SJCRH30 (cell line): ENCODE results near the gene FOXE3. TPM values are rescaled to one million over a fixed set of nuclear protein-coding genes. Genes with fewer than 3 reads are reported as not detected.

Experiments used
- DNase-seq, 2 experiments: peaks; one replicate each; pipeline ENCODE4 v3.0.0-alpha.2; 2015 to 2020
- H3K27ac ChIP-seq: fragments of 250-450 bp; sonication (Bioruptor Pico); 2 replicates; pipeline ENCODE4 v1.5.1; 2020; ENCODE audit warnings: mild to moderate bottlenecking, moderate library complexity
- H3K27me3 ChIP-seq: fragments of 250-450 bp; sonication (Bioruptor Pico); 2 replicates; pipeline ENCODE4 v1.5.1; 2020; ENCODE audit warnings: mild to moderate bottlenecking, moderate library complexity
- H3K36me3 ChIP-seq: fragments of 250-450 bp; sonication (Bioruptor Pico); 2 replicates; pipeline ENCODE4 v1.5.1; 2020; ENCODE audit warnings: mild to moderate bottlenecking, moderate library complexity
- H3K4me1 ChIP-seq: fragments of 250-450 bp; sonication (Bioruptor Pico); 2 replicates; pipeline ENCODE4 v1.5.1; 2020; ENCODE audit warnings: mild to moderate bottlenecking, moderate library complexity
- H3K4me3 ChIP-seq: fragments of 250-450 bp; sonication (Bioruptor Pico); 2 replicates; pipeline ENCODE4 v1.5.1; 2020; ENCODE audit warnings: mild to moderate bottlenecking, moderate library complexity
- H3K9me3 ChIP-seq: fragments of 250-450 bp; sonication (Bioruptor Pico); replicated peaks from 2 replicates; pipeline ENCODE4 v1.5.1; 2020; ENCODE audit warnings: mild to moderate bottlenecking, moderate library complexity
- total RNA-seq: library from RNA; depleted of rRNA; stranded (reverse); fragments of >200 nt; shearing (Covaris generic); gene quantifications from 2 replicates; pipeline ENCODE4 v1.2.3, GENCODE V29; 2014

The FOXE3 gene
- total RNA-seq, 1 experiment from 2014 or later: not detected

GRCh38 chr1:47395433-47395832 is 20.7 kb upstream of the FOXE3 start:
- no peak overlapping the region for H3K27ac ChIP-seq
- peaks cover 9% of the 10 kb centered on the region for H3K4me1 ChIP-seq
- DNase-seq: no peak
- no peaks in the 10 kb centered on the region for H3K36me3 ChIP-seq
- H3K9me3 ChIP-seq: 0 out of 2 replicates have a peak, but pooled peaks cover 4% of the 10 kb centered on the region
- peaks cover 9% of the 10 kb centered on the region for H3K27me3 ChIP-seq
- H3K4me3 ChIP-seq: no peak overlapping the region

DNA sequence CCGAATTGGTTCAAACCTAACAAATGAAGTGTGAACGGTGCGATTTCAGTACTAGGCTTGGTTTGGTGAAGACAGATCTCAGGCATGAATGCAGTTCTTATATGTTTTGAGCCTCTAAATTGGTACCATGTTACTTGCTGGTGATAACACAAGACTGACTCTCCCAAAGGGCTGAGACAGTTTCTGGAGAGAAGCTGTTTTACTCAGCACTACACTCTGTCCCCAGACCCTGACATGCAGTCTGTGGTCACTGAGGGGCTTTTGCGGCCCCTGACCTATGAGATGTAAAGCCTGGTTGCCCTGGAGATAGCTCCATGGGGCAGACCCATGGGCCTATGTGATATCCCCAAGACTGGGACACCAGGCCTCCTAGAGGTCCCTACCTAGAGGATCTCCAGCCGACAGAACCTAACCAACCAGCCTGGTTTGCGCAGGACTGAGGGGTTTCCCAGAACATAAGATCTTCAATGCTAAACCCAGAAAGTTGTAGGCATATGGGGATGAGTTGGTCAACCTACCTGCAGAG is 19.4 kb upstream of the FOXE3 start:
- H3K4me3 ChIP-seq: no peak overlapping the region
- H3K27me3 ChIP-seq: peaks cover 12% of the 10 kb centered on the region
- H3K4me1 ChIP-seq: peaks cover 9% of the 10 kb centered on the region
- no peaks in the 10 kb centered on the region for H3K36me3 ChIP-seq
- no peak overlapping the region for H3K27ac ChIP-seq
- H3K9me3 ChIP-seq: 0 out of 2 replicates have a peak, but pooled peaks cover 4% of the 10 kb centered on the region
- no peak for DNase-seq

DNA sequence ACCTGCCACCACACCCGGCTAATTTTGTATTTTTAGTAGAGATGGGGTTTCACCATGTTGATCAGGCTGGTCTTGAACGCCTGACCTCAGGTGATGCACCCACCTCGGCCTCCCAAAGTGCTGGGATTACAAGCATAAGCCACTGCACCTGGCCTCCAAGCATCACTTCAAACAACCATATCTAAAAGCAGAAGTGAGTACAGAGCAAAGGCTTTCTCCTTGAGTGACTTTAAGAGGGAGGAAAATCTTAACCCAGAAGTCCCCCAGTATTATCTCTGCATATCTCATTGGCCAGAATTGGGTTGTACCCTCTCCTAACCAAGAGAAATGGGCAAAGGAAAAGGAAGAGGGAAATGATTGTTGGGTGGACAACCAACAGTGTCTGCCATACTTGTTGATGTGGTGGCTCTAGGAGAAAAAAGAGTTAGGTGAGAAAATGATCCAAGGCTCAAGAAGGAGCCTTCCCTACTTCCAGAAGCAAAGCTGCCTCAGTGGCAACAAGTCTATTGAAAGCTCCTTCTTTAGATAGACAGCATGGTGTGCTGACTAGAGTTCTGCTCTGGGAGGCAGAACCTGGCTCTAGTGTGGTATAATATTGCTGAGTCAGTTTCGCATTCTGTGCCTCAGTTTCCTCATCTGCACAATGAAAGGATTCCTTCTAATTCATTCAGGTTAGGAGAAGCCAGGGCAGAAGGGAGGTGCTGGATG is 16.8 kb upstream of the FOXE3 start:
- Histone ChIP-seq H3K36me3 (no peaks in the 10 kb centered on the region), H3K27me3 (peaks cover 12% of the 10 kb centered on the region), H3K4me3 (no peak overlapping the region), H3K4me1 (peaks cover 3% of the 10 kb centered on the region), H3K9me3 (0 out of 2 replicates have a peak, but pooled peaks cover 4% of the 10 kb centered on the region), H3K27ac (no peak overlapping the region)
- no peak for DNase-seq

- H3K27ac ChIP-seq: no peak overlapping the region
- H3K36me3 ChIP-seq: no peaks in the 10 kb centered on the region
- H3K4me1 ChIP-seq: no peaks in the 10 kb centered on the region; the same call in 1 of the 2 replicates
- H3K9me3 ChIP-seq: 0 out of 2 replicates have a peak, but pooled peaks cover 4% of the 10 kb centered on the region
- peaks cover 12% of the 10 kb centered on the region for H3K27me3 ChIP-seq
- H3K4me3 ChIP-seq: no peak overlapping the region
- DNase-seq: no peak
Observed at GRCh38 chr1:47399846-47400155, 16.3 kb upstream of the FOXE3 start.

- no peak for DNase-seq
- H3K27me3 ChIP-seq: peaks cover 12% of the 10 kb centered on the region
- no peaks in the 10 kb centered on the region; the same call in 1 of the 2 replicates for H3K4me1 ChIP-seq
- 0 out of 2 replicates have a peak, but pooled peaks cover 4% of the 10 kb centered on the region for H3K9me3 ChIP-seq
- no peak overlapping the region for H3K27ac ChIP-seq
- H3K36me3 ChIP-seq: no peaks in the 10 kb centered on the region
- no peak overlapping the region for H3K4me3 ChIP-seq
Observed at GRCh38 chr1:47401761-47402160, 14.3 kb upstream of the FOXE3 start.

GRCh38 chr1:47402591-47402990 is 13.5 kb upstream of the FOXE3 start:
- H3K4me3 ChIP-seq: no peak overlapping the region
- no peaks in the 10 kb centered on the region for H3K36me3 ChIP-seq
- no peak overlapping the region for H3K27ac ChIP-seq
- no peaks in the 10 kb centered on the region; the same call in 1 of the 2 replicates for H3K4me1 ChIP-seq
- H3K9me3 ChIP-seq: 0 out of 2 replicates have a peak, but pooled peaks cover 4% of the 10 kb centered on the region
- H3K27me3 ChIP-seq: peaks cover 12% of the 10 kb centered on the region
- no peak for DNase-seq

- H3K36me3 ChIP-seq: no peaks in the 10 kb centered on the region
- DNase-seq: no peak
- H3K27ac ChIP-seq: no peak overlapping the region
- H3K4me3 ChIP-seq: no peak overlapping the region
- peaks cover 2% of the 10 kb centered on the region; the same call in 1 of the 2 replicates for H3K4me1 ChIP-seq
- H3K9me3 ChIP-seq: 0 out of 2 replicates have a peak, but pooled peaks cover 4% of the 10 kb centered on the region
- H3K27me3 ChIP-seq: peaks cover 12% of the 10 kb centered on the region
Observed at GRCh38 chr1:47403321-47403910, 12.7 kb upstream of the FOXE3 start.

DNA sequence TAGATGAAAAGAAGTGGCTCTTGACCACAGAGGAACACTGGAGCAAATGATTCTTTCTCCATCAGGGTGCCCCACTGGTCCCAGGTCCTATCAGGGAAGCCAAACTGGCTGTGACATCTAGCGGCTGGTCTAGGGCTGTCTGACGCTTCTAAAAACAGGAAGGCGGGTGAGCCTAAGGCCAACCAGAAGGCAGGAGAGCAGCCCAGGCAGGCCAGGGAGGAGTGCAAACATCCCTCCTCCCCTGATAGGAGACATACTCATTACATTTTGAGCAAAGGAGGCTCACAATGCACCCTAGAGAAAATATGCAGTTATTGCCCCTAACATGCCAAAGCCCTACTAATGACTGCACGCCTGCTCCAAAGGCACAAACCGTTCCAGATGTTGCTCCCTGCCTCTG is 10.4 kb upstream of the FOXE3 start:
- Histone ChIP-seq H3K4me3 (no peak overlapping the region), H3K27ac (no peak overlapping the region), H3K27me3 (0 out of 2 replicates have a peak, but pooled peaks cover 3% of the 10 kb centered on the region), H3K4me1 (peaks cover 19% of the 10 kb centered on the region), H3K9me3 (no peaks in the 10 kb centered on the region), H3K36me3 (no peaks in the 10 kb centered on the region)
- DNase-seq: no peak

DNA sequence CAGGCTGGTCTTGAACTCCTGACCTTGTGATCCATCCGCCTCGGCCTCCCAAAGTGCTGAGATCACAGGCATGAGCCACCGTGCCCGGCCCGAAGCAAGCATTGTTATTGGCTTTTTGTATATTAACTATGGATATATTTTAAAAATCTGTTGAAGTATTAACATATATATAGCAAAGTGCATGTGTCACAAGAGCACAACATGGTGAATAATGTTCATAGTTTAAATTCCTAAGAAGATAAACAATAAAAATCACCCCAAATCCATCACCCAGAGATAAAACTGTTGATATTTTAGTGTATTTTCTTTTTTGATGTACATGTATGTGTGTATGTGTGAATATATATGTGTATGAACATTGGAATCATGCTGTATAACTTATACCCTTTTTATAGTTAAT is 9.1 kb upstream of the FOXE3 start:
- peaks cover 19% of the 10 kb centered on the region for H3K4me1 ChIP-seq
- no peaks in the 10 kb centered on the region for H3K27me3 ChIP-seq
- no peak for DNase-seq
- H3K27ac ChIP-seq: no peak overlapping the region
- H3K36me3 ChIP-seq: no peaks in the 10 kb centered on the region
- H3K9me3 ChIP-seq: no peaks in the 10 kb centered on the region
- H3K4me3 ChIP-seq: no peak overlapping the region

- Histone ChIP-seq H3K36me3 (no peaks in the 10 kb centered on the region), H3K4me3 (no peak overlapping the region), H3K4me1 (peaks cover 19% of the 10 kb centered on the region), H3K9me3 (no peaks in the 10 kb centered on the region), H3K27ac (no peak overlapping the region), H3K27me3 (no peaks in the 10 kb centered on the region)
- no peak for DNase-seq
Observed at GRCh38 chr1:47407481-47407880, 8.6 kb upstream of the FOXE3 start.

DNA sequence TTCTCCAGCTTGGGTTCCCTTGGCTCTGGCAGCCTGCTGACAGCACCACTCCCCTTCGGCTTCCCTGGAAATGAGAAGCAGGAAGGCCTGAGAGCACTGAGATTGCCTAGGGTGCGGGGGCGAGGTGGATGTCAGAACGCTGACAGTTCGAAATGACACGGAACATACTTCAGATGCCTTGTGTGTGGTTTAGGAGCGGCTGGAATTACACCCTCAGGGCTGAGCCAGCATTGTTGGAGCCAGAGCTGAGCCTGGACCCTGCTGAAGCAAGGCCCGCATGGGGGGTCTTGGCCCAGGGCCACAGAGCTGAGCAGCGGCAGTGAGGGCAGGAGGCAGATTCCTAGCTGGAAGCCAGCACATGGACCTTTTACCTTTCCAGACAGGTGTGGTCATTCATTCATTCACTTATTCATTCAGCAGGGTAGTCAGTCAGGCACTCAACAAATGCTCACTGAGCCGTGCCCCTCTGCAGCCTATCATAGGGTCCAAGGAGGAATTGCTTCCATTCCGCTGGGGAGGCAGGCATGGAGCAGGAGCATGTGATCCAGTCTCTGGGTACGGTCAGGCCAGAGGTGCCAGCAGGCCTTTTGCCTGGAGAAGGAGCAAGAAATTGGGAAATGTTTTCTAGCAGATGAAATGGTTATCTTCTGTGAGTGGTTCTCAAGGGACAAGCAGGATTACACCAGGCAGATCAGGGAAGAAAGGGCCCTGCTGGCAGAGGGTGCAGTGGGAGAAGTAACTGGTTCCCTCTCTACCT is 6.6 kb upstream of the FOXE3 start:
- H3K36me3 ChIP-seq: no peaks in the 10 kb centered on the region
- H3K27me3 ChIP-seq: no peaks in the 10 kb centered on the region
- DNase-seq: peak; percentile 85 to 90
- peaks cover 19% of the 10 kb centered on the region for H3K4me1 ChIP-seq
- H3K27ac ChIP-seq: no peak overlapping the region; the same call in 1 of the 2 replicates
- no peaks in the 10 kb centered on the region for H3K9me3 ChIP-seq
- H3K4me3 ChIP-seq: no peak overlapping the region

- Histone ChIP-seq H3K36me3 (no peaks in the 10 kb centered on the region), H3K27me3 (no peaks in the 10 kb centered on the region), H3K4me3 (no peak overlapping the region), H3K4me1 (peaks cover 19% of the 10 kb centered on the region), H3K27ac (no peak overlapping the region; the same call in 1 of the 2 replicates), H3K9me3 (no peaks in the 10 kb centered on the region)
- no peak for DNase-seq
Observed at GRCh38 chr1:47410068-47410455, 6.0 kb upstream of the FOXE3 start.

DNA sequence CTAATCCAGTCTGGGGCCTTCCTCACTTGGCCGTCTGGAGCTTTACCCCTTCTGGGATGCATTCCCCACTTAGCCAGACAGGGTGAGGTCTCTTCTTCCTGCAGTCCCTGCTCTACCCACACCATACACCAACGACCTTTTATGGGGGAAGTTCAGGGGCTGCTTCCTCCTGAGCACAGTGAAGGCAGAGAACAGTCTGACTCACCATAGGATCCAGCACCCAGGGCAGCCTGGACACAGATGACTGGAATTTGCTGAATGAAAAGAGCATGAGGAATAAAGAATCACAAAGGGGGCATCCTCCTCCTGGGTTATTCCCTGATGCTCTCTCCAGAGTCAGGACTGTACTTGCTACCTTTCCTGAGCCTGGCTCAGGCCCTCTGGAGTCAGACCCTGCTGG is 4.6 kb upstream of the FOXE3 start:
- Histone ChIP-seq H3K27ac (no peak overlapping the region), H3K4me1 (peaks cover 19% of the 10 kb centered on the region), H3K4me3 (no peak overlapping the region), H3K36me3 (no peaks in the 10 kb centered on the region), H3K27me3 (no peaks in the 10 kb centered on the region), H3K9me3 (no peaks in the 10 kb centered on the region)
- no peak for DNase-seq

DNA sequence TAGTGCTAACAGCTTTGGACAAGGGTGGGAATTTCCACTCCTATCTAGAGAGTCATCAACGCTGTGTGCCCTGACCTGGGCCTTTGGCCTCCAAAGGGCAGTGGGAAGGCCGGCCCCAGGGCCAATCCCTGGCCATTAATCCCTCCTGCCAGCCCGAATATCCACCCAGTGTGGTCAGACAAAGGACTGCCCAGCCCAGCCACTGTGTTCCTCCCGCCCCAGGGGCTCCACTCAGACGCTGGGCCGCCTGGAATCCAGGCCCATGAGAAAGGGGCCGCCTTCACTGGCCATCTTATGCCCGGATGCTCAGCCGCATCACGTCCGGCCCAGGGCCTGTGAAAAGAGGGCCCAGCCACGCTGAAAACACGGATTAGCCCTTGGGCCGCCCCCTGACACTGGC is 3.6 kb upstream of the FOXE3 start:
- H3K4me3 ChIP-seq: no peak overlapping the region
- no peaks in the 10 kb centered on the region for H3K36me3 ChIP-seq
- no peak for DNase-seq
- H3K27me3 ChIP-seq: no peaks in the 10 kb centered on the region
- no peak overlapping the region for H3K27ac ChIP-seq
- H3K9me3 ChIP-seq: no peaks in the 10 kb centered on the region
- H3K4me1 ChIP-seq: peaks cover 19% of the 10 kb centered on the region
